Measurements from ENCODE around the gene MYNN. TPM values are rescaled to one million over a fixed set of nuclear protein-coding genes. Genes with fewer than 3 reads are reported as not detected.

MYNN gene
- total RNA-seq, 1 experiment from 2014 or later = 16.2 TPM

- BruUV-seq (replicated peaks) = no TSS peak
- intact Hi-C loops (cut with micrococcal nuclease; ENCODE audit: unreplicated experiment) (no loop called here), in situ Hi-C loops (cut with HindIII; ENCODE audit: low pct_unique_long_range_greater_than_20kb, low sequenced_read_pairs) (no loop called here)
- H3K27me3 ChIP-seq (ENCODE audit: control insufficient read depth, insufficient read depth, low read length) = peaks cover 48% of the 10 kb centered on the region
- no peak for TF ChIP-seq POLR2AphosphoS5 (IDR thresholded peaks at IDR 0.05; ENCODE audit: low read depth, low read length)
- TF ChIP-seq TCF7L2 (IDR thresholded peaks at IDR 0.05; ENCODE audit: low read depth, low read length) = no peak
- TF ChIP-seq CTCF (IDR thresholded peaks at IDR 0.05) = no peak
- TF ChIP-seq SIN3A (IDR thresholded peaks at IDR 0.05; ENCODE audit: borderline replicate concordance, insufficient read depth, low read depth, low read length) = no peak
- TF ChIP-seq REST (IDR thresholded peaks at IDR 0.05; ENCODE audit: insufficient read depth in 1 of 2, low read depth in 2 of 2, low read length in 1 of 2) = no peak
- no peak overlapping the region for H3K27ac ChIP-seq (ENCODE audit: low read length)
- H3K9me3 ChIP-seq (ENCODE audit: control insufficient read depth, insufficient read depth, low read depth, low read length) = no peaks in the 10 kb centered on the region
- H3K4me1 ChIP-seq (ENCODE audit: control insufficient read depth, insufficient read depth, low read length) = no peaks in the 10 kb centered on the region
- ATAC-seq (no peak), DNase-seq (ENCODE audit: low read depth, low spot score) (no peak)
- ChIA-PET CTCF (no interaction called here), POLR2A (no interaction called here)
- no peaks in the 10 kb centered on the region for H3K36me3 ChIP-seq (ENCODE audit: control insufficient read depth, insufficient read depth, low read length)
- H3K4me3 ChIP-seq (ENCODE audit: low read depth in 2 of 2, low read length in 2 of 2) = no peak overlapping the region
Observed at GRCh38 chr3:169750665-169751064, 22.5 kb upstream of the MYNN start.

GRCh38 chr3:169751875-169752274, 21.3 kb upstream of the MYNN start:
- ATAC-seq = no peak
- no peaks in the 10 kb centered on the region for H3K9me3 ChIP-seq (ENCODE audit: control insufficient read depth, insufficient read depth, low read depth, low read length)
- H3K27ac ChIP-seq (ENCODE audit: low read length) = no peak overlapping the region
- CTCF ChIA-PET = no interaction called here
- BruUV-seq (replicated peaks) = no TSS peak
- H3K27me3 ChIP-seq (ENCODE audit: control insufficient read depth, insufficient read depth, low read length) = peaks cover 42% of the 10 kb centered on the region
- H3K4me1 ChIP-seq (ENCODE audit: control insufficient read depth, insufficient read depth, low read length) = no peaks in the 10 kb centered on the region
- DNase-seq (ENCODE audit: low read depth, low spot score) = no peak
- intact Hi-C loops (cut with micrococcal nuclease; ENCODE audit: unreplicated experiment) = no loop called here
- TF ChIP-seq REST (IDR thresholded peaks at IDR 0.05; ENCODE audit: insufficient read depth in 1 of 2, low read depth in 2 of 2, low read length in 1 of 2) = no peak
- TF ChIP-seq TCF7L2 (IDR thresholded peaks at IDR 0.05; ENCODE audit: low read depth, low read length) = no peak
- no peak for TF ChIP-seq SIN3A (IDR thresholded peaks at IDR 0.05; ENCODE audit: borderline replicate concordance, insufficient read depth, low read depth, low read length)
- TF ChIP-seq CTCF (IDR thresholded peaks at IDR 0.05) = no peak
- no peak for TF ChIP-seq POLR2AphosphoS5 (IDR thresholded peaks at IDR 0.05; ENCODE audit: low read depth, low read length)
- H3K36me3 ChIP-seq (ENCODE audit: control insufficient read depth, insufficient read depth, low read length) = no peaks in the 10 kb centered on the region
- in situ Hi-C loops (cut with HindIII; ENCODE audit: low pct_unique_long_range_greater_than_20kb, low sequenced_read_pairs) = no loop called here
- POLR2A ChIA-PET = no interaction called here
- H3K4me3 ChIP-seq (ENCODE audit: low read depth in 2 of 2, low read length in 2 of 2) = no peak overlapping the region

Data from Panc1 (cell line).